Keratinocyte (primary cell): Measurements from ENCODE around the gene DLEC1.

ENCODE experiments used
- EZH2 ChIP-seq: IDR thresholded peaks from one replicate; pipeline ENCODE4 v1.6.1; 2012; ENCODE audit warnings: inconsistent platforms, mild to moderate bottlenecking, low read length, moderate library complexity
- TF ChIP-seq, protein P1 (sequence below), 3 experiments: IDR thresholded peaks in 1 of 3; conservative IDR thresholded peaks in 1 of 3; optimal IDR thresholded peaks in 1 of 3; 2 replicates in 2 of 3; 3 replicates in 1 of 3; pipeline versions ENCODE3 to v1.5.1; 2011; ENCODE audit warnings: low read length in 3 of 3, mild to moderate bottlenecking in 3 of 3, moderate library complexity in 2 of 3, control low read depth in 1 of 3, inconsistent platforms in 1 of 3; ENCODE audit not compliant: insufficient read depth in 2 of 3; ENCODE audit errors: extremely low read depth in 1 of 3

DNA sequence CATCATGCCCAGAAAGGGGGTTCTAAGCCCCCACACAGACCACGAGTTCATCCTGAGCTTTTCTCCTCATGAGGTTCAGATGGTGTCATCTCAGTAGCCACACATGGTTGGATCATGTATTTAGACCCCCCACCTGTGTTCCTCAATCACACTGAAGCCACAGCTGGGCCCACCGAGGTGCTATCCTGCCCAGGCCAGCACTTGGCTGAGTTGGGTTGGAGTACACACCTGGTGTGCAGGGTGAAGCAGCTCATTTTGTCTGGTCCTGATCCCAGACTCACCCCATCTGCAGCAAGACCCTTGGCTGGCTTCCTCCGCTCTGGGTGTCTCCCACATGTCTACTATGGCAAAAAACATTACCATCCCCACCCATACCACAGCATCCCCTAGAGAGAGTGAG lies 56.0 kb downstream of the DLEC1 start:
- TF ChIP-seq, protein P1, sequence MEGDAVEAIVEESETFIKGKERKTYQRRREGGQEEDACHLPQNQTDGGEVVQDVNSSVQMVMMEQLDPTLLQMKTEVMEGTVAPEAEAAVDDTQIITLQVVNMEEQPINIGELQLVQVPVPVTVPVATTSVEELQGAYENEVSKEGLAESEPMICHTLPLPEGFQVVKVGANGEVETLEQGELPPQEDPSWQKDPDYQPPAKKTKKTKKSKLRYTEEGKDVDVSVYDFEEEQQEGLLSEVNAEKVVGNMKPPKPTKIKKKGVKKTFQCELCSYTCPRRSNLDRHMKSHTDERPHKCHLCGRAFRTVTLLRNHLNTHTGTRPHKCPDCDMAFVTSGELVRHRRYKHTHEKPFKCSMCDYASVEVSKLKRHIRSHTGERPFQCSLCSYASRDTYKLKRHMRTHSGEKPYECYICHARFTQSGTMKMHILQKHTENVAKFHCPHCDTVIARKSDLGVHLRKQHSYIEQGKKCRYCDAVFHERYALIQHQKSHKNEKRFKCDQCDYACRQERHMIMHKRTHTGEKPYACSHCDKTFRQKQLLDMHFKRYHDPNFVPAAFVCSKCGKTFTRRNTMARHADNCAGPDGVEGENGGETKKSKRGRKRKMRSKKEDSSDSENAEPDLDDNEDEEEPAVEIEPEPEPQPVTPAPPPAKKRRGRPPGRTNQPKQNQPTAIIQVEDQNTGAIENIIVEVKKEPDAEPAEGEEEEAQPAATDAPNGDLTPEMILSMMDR (optimal IDR thresholded peaks at IDR 0.05 in 1 of 3, IDR thresholded peaks at IDR 0.05 in 1 of 3, conservative IDR thresholded peaks at IDR 0.05 in 1 of 3; ENCODE audit: extremely low read depth in 1 of 3, insufficient read depth in 2 of 3, low read length in 3 of 3) = no peak
- no peak for TF ChIP-seq EZH2
